NAMALWA (cell line): Measurements from ENCODE around the gene AUH.
A peak's percentile ranks its signal among the peaks of the same experiment; 100 is the strongest.
"Not testable (repeated sequence)": the region's sequence is repeated elsewhere in the genome, so short reads cannot be mapped to it uniquely, and the experiment has no call there.

ENCODE experiments used
- DNase-seq: peaks from one replicate; pipeline ENCODE4 v3.0.0-alpha.2; 2015; ENCODE audit warnings: low spot score

Gene AUH, protein sequence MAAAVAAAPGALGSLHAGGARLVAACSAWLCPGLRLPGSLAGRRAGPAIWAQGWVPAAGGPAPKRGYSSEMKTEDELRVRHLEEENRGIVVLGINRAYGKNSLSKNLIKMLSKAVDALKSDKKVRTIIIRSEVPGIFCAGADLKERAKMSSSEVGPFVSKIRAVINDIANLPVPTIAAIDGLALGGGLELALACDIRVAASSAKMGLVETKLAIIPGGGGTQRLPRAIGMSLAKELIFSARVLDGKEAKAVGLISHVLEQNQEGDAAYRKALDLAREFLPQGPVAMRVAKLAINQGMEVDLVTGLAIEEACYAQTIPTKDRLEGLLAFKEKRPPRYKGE

GRCh38 chr9:91361291-91362050, at the start of gene AUH:
Gene AUH, minus strand, starts transcription at chr9:91361918. Its CDS starts 29 bp downstream, at chr9:91361889.
- peak; percentile 89 for DNase-seq

- no peak for DNase-seq
Observed at GRCh38 chr9:91411096-91411771, 49.5 kb upstream of the AUH start.

DNA sequence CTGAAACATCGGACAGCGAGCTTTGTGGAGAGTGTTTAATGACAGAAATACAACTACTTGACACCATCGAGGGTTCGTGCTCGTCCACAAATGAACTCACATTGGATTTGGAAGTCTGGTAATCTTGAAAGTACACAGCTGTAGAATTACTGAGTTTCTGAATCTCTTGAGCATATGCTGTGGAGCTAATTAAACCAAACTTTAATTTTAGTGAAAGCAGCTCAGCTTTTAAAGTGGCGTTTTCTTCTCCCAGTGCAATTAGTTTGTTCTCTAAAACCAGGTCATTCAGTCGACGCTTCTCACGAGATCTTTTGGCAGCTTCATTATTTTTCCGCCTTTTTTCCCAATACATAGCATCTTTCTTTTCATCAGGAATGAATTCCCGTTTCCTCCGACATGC, 48.4 kb upstream of the AUH start:
- DNase-seq: no peak

DNA sequence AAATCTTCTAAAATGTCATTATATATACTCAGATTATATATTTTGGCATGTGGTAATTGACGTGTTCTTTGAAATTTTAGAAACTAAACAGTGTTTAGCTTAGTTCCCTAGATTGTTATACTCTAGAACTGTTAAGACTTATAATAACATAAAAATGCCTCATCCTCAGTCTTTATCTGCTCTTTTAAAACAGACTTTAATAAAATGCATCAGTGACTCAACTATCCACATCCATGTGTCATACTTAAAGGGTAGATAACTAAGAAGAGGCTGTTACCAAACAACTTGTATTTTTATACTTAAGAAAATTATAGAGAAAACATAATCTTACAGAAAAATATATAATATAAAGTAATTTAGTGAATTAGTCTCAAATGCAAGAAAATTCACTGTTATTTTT, 46.8 kb upstream of the AUH start:
- DNase-seq: no peak

GRCh38 chr9:91407580-91408318, 46.0 kb upstream of the AUH start:
- DNase-seq: no peak

GRCh38 chr9:91405343-91406077, 43.8 kb upstream of the AUH start:
- no peak for DNase-seq

DNA sequence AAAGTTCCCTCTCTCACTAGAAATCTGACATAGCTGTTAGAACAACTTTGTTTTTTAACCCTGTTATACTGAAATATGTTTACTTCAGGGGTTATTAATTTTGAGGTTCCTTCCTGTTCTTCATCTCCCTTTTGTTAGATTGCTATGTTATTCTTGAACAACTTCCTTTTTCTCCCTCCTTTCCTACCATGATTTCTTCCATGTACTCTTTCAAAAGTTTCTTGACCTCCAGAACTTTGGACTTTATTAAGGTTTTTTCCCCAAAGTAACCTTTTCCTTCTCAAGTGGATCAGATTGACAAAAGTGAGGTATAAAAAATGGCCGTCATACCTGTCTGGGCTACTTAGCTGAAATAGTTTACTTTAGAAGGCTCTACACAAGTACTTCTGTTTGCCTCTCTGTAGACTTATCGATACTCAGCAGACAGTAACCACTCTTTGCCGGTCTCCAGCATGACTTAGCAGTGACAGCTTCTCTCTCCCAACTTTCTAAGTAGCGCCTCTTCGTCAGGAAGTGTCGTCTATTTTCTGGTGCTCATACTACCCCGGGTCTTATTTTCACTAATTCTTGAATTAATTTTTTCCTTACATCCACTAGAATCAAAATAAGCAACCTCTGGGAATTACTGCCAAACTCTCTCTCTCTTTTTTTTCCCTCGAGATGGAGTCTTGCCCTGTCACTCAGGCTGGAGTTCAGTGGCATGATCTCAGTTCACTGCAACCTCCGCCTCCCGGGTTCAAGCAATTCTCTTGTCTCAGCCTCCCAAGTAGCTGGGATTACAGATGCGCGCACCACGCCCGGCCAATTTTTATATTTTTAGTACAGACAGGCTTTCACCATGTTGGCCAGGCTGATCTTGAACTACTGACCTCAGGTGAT, 42.2 kb upstream of the AUH start:
- no peak for DNase-seq

DNA sequence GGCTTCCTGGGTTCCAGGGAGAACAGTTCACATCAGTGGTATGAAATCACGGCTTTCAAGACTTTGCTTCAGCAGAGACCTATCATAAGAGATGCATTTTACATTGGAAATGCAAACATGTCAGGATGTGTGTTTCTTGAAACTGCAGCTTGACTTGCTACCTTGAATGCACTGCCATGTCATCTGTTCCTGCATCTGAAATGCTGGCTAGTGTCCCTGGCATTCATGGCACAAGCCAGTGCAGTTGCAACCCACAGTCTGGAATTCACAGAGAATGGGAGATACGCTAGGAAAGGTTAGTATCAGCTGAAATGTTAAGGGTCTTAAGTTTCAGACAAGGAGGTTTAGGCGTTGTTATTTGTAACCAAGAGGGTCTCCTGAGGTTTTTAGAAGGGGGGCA, 37.2 kb upstream of the AUH start:
- DNase-seq: no peak

GRCh38 chr9:91395553-91396471, 34.1 kb upstream of the AUH start:
- no peak for DNase-seq

GRCh38 chr9:91395106-91395552, 33.4 kb upstream of the AUH start:
- no peak for DNase-seq

- no peak for DNase-seq
Observed at GRCh38 chr9:91393826-91394225, 32.1 kb upstream of the AUH start.

GRCh38 chr9:91392435-91392834, 30.7 kb upstream of the AUH start:
- no peak for DNase-seq

GRCh38 chr9:91391818-91392217, 30.1 kb upstream of the AUH start:
- no peak for DNase-seq

- no peak for DNase-seq
Observed at GRCh38 chr9:91391412-91391811, 29.7 kb upstream of the AUH start.

DNA sequence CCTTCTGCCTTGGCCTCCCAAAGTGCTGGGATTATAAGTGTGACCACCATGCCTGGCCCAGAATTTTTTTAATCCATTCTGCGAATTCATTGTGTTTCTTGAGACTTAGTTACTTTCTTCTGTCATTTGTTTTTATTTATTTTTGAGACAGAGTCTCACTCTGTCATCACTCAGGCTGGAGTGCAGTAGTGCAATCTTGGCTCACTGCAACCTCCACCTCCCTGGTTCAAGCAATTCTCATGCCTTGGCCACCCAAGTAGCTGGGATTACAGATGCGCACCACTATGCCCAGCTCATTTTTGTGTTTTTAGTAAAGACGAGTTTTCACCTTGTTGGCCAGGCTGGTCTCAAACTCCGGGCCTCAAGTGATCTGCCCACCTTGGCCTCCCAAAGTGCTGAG, 28.0 kb upstream of the AUH start:
- not testable (repeated sequence) for DNase-seq

GRCh38 chr9:91386765-91387164, 25.0 kb upstream of the AUH start:
- no peak for DNase-seq

DNA sequence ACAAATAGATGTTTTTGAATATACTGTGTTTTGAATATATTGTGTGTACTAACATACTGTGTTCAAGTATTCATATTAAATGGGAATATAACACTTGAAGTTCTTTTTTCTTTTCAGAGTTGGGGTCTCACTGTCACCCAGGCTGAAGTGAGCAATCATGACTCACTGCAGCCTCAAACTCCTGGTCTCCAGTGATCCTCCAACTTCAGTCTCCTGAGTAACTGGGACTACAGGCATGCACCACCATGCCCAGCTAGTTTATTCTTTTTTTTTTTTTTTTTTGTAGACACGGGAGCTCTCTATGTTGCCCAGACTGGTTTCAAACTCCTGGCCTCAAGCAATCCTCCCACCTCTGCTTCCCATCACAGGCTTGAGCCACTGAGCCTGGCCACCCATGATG, 23.2 kb upstream of the AUH start:
- DNase-seq: no peak

DNA sequence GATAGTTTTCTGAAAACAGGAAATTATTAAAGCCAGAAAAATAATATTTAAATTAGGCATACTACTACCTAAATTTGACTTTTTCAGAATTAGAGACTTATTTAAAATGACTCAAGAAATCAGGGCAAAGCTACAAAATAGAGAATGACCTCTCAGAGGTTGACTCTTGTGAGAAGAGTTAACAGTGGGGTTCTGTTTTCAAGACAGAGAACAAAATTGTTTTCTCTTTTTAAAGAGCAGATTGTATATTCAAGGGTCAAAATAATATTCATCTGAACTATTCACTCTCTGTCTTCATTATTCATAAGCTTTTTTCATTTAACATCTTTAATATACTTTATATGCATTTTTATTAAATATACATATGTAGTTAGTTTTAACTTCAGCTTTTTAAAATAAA, 21.9 kb upstream of the AUH start:
- DNase-seq: no peak

DNA sequence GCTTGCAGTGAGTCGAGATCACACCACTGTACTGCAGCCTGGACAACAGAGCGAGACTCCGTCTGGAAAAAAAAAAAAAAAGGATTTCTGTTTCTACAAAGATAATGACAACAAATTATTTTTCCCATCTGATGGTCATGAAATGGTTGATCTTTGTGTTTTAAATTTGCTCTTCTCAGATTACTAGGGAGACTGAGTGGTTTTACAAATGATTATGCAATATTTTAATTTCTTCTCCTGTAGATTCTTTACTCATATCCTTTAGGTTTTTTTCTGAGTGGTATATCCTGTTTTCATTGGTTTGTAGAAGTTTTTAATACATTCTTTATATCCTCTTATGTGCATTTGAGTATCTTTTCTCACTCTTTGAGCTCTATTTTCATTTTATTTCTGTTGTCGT, 20.6 kb upstream of the AUH start:
- DNase-seq: no peak
